Measurements from ENCODE around the gene NARF.

DNA sequence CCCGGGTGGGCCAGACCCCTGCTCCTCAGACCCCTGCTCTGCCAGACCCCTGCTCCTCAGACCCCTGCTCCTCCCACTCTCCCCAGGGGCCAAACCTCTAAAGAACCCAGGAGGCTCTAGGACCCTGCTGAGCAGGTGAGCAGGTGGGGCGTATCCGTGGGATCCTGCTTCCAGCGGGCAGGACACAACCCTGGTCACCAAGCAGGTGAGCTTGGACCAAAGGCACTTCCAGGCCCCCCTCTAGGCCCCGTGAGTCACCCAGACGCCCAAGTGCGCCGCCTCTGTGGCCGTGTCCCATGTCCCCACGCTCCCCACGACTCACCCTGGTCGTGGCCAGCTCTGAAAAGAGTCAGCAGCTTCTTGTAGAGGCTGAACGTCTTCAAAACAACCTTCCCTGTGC is 13.0 kb upstream of the NARF start:
- TF ChIP-seq CTCF (IDR thresholded peaks at IDR 0.05; ENCODE audit: extremely low read depth in 1 of 2, insufficient read depth in 1 of 2, low read depth in 1 of 2, low read length in 2 of 2) (no peak), JUN (IDR thresholded peaks at IDR 0.05; ENCODE audit: borderline replicate concordance, insufficient read depth, insufficient read length, low read depth) (no peak), FOS (IDR thresholded peaks at IDR 0.05; ENCODE audit: borderline replicate concordance, insufficient read depth, low read length) (no peak)

All from endothelial cell of umbilical vein (primary cell).